H1 (cell line): Measurements from ENCODE around the gene BUB1B. TPM values are rescaled to one million over a fixed set of nuclear protein-coding genes. Genes with fewer than 3 reads are reported as not detected.

ENCODE experiments used
- CTCF ChIA-PET: fragments of 300-600 bp; sonication (Branson Sonifier 250); formaldehyde crosslinking; loops from one replicate; lab custom pipeline; 2021; ENCODE audit not compliant: partially characterized antibody; lab: Charles Lee
- POLR2A ChIA-PET: fragments of 300-600 bp; sonication (Branson Sonifier 250); formaldehyde crosslinking; loops from one replicate; lab custom pipeline; 2021; ENCODE audit warnings: inconsistent platforms; ENCODE audit not compliant: partially characterized antibody; lab: Charles Lee
- DNase-seq, 2 experiments: peaks; one replicate each; pipeline versions ENCODE4 v3.0.0 to v3.0.0-alpha.2; 2010 to 2022; ENCODE audit warnings: low spot score in 2 of 2, low read depth in 1 of 2, mixed read lengths in 1 of 2
- FAIRE-seq: peaks from 2 replicates; lab custom pipeline; 2011; peaks lifted over from hg19 to GRCh38; lab: Jason Lieb, UNC
- H2AFZ ChIP-seq: 2 replicates; pipeline ENCODE4 v1.8.1; 2012; ENCODE audit warnings: low read length, inconsistent platforms
- H2AK5ac ChIP-seq: 2 replicates; pipeline ENCODE4 v1.6.1; 2013; ENCODE audit warnings: low read depth, low read length
- H2BK120ac ChIP-seq: replicated peaks from 2 replicates; pipeline ENCODE3; 2013; ENCODE audit warnings: low read depth, low read length, inconsistent platforms
- H2BK12ac ChIP-seq: 2 replicates; pipeline ENCODE4 v1.6.1; 2013; ENCODE audit warnings: low read depth, low read length
- H2BK15ac ChIP-seq: 2 replicates; pipeline ENCODE4 v1.6.1; 2013; ENCODE audit warnings: low read length
- H2BK20ac ChIP-seq: 2 replicates; pipeline ENCODE4 v1.6.1; 2013; ENCODE audit warnings: low read length
- H2BK5ac ChIP-seq: 2 replicates; pipeline ENCODE4 v1.6.1; 2013; ENCODE audit warnings: low read depth, low read length
- H3K14ac ChIP-seq: 2 replicates; pipeline ENCODE4 v1.6.1; 2013; ENCODE audit warnings: inconsistent platforms; ENCODE audit not compliant: insufficient read length
- H3K18ac ChIP-seq: 2 replicates; pipeline ENCODE4 v1.6.1; 2013; ENCODE audit warnings: low read length; ENCODE audit errors: extremely low read depth
- H3K23ac ChIP-seq: 2 replicates; pipeline ENCODE4 v1.6.1; 2013; ENCODE audit warnings: inconsistent platforms; ENCODE audit not compliant: insufficient read length
- H3K23me2 ChIP-seq: 2 replicates; pipeline ENCODE4 v1.6.1; 2013; ENCODE audit warnings: low read depth, low read length
- H3K27ac ChIP-seq: 2 replicates; pipeline ENCODE4 v1.6.1; 2011; ENCODE audit warnings: low read depth, low read length, inconsistent platforms
- H3K27me3 ChIP-seq, 4 experiments: replicated peaks in 1 of 4; 1 replicate in 1 of 4; 2 replicates in 3 of 4; pipeline versions ENCODE4 v1.6.1 to v1.8.1; 2011 to 2013; ENCODE audit warnings: low read length in 3 of 4, mild to moderate bottlenecking in 3 of 4, inconsistent platforms in 2 of 4, mixed read lengths in 2 of 4, moderate library complexity in 1 of 4; ENCODE audit not compliant: control insufficient read depth in 3 of 4, insufficient read depth in 3 of 4; ENCODE audit errors: extremely low read depth in 1 of 4
- H3K36me3 ChIP-seq, 4 experiments: 2 replicates each; pipeline versions ENCODE4 v1.6.1 to v1.8.1; 2011 to 2013; ENCODE audit warnings: mild to moderate bottlenecking in 4 of 4, low read length in 3 of 4, moderate library complexity in 2 of 4, control low read depth in 1 of 4, inconsistent platforms in 1 of 4; ENCODE audit not compliant: insufficient read depth in 4 of 4, control insufficient read depth in 2 of 4
- H3K4ac ChIP-seq: replicated peaks from 2 replicates; pipeline ENCODE3; 2013; ENCODE audit warnings: low read length, low read depth, mixed read lengths, inconsistent platforms; ENCODE audit not compliant: insufficient read length
- H3K4me1 ChIP-seq, 4 experiments: replicated peaks in 1 of 4; 1 replicate in 1 of 4; 2 replicates in 3 of 4; pipeline versions ENCODE4 v1.6.1 to v1.8.1; 2011 to 2013; ENCODE audit warnings: low read length in 3 of 4, inconsistent platforms in 2 of 4, mixed read lengths in 1 of 4; ENCODE audit not compliant: insufficient read depth in 4 of 4, control insufficient read depth in 3 of 4
- H3K4me2 ChIP-seq, 2 experiments: 2 replicates each; pipeline versions ENCODE4 v1.6.1 to v1.8.1; 2011 to 2013; ENCODE audit warnings: low read depth in 2 of 2, low read length in 2 of 2, control low read depth in 1 of 2, inconsistent platforms in 1 of 2, mild to moderate bottlenecking in 1 of 2; ENCODE audit not compliant: insufficient read depth in 1 of 2
- H3K4me3 ChIP-seq, 4 experiments: fragments of 200-600, 300-600 bp in 1 of 4; sonication (generic), shearing (Covaris generic), sonication (Bioruptor Twin) in 1 of 4; 2 replicates each; pipeline versions ENCODE4 v1.5.1 to v1.8.1; 2011 to 2016; ENCODE audit warnings: low read length in 4 of 4, low read depth in 3 of 4, control low read depth in 2 of 4, inconsistent platforms in 2 of 4, mild to moderate bottlenecking in 2 of 4, mixed read lengths in 1 of 4, moderate library complexity in 1 of 4; ENCODE audit not compliant: insufficient read depth in 2 of 4; ENCODE audit errors: extremely low read depth in 1 of 4
- H3K56ac ChIP-seq: replicated peaks from 2 replicates; pipeline ENCODE3; 2013; ENCODE audit warnings: low read depth, mild to moderate bottlenecking, mixed read lengths, low read length, inconsistent platforms; ENCODE audit not compliant: insufficient read length
- H3K79me1 ChIP-seq: 2 replicates; pipeline ENCODE4 v1.6.1; 2013; ENCODE audit warnings: low read depth, low read length, control low read depth
- H3K79me2 ChIP-seq, 2 experiments: 2 replicates each; pipeline versions ENCODE4 v1.6.1 to v1.8.1; 2012 to 2013; ENCODE audit warnings: low read length in 2 of 2, mild to moderate bottlenecking in 2 of 2, inconsistent platforms in 1 of 2; ENCODE audit not compliant: insufficient read depth in 2 of 2, control insufficient read depth in 1 of 2
- H3K9ac ChIP-seq, 4 experiments: replicated peaks in 1 of 4; 1 replicate in 1 of 4; 2 replicates in 3 of 4; pipeline versions ENCODE4 v1.6.1 to v1.8.1; 2011 to 2013; ENCODE audit warnings: low read depth in 3 of 4, low read length in 3 of 4, control low read depth in 2 of 4, mild to moderate bottlenecking in 2 of 4, moderate library complexity in 2 of 4, inconsistent platforms in 1 of 4; ENCODE audit errors: extremely low read depth in 1 of 4
- H3K9me3 ChIP-seq, 2 experiments: 2 replicates each; pipeline versions ENCODE4 v1.6.1 to v1.8.1; 2012 to 2013; ENCODE audit warnings: mild to moderate bottlenecking in 2 of 2, moderate library complexity in 2 of 2, control low read depth in 1 of 2, inconsistent platforms in 1 of 2, low read depth in 1 of 2, low read length in 1 of 2, mixed read lengths in 1 of 2; ENCODE audit not compliant: insufficient read depth in 2 of 2
- H4K20me1 ChIP-seq, 2 experiments: replicated peaks in 1 of 2; 2 replicates each; pipeline versions ENCODE3 to v1.8.1; 2011 to 2013; ENCODE audit warnings: inconsistent platforms in 2 of 2, low read length in 2 of 2, mild to moderate bottlenecking in 1 of 2; ENCODE audit not compliant: insufficient read depth in 2 of 2, control insufficient read depth in 1 of 2
- H4K5ac ChIP-seq: 2 replicates; pipeline ENCODE4 v1.6.1; 2013; ENCODE audit warnings: low read length, low read depth, mixed read lengths, inconsistent platforms; ENCODE audit not compliant: insufficient read length
- H4K8ac ChIP-seq: 2 replicates; pipeline ENCODE4 v1.8.0; 2013; ENCODE audit warnings: mild to moderate bottlenecking, moderate library complexity, low read length, inconsistent platforms; ENCODE audit not compliant: insufficient read depth; ENCODE audit errors: extremely low read depth
- H4K91ac ChIP-seq: replicated peaks from 2 replicates; pipeline ENCODE3; 2013; ENCODE audit warnings: low read length, mixed read lengths, inconsistent platforms; ENCODE audit not compliant: insufficient read length
- CBX5 ChIP-seq: fragments of 300-800, 300-1000 bp; sonication (generic); IDR thresholded peaks from 2 replicates; pipeline ENCODE4 v1.7.1; 2016; ENCODE audit warnings: antibody characterized with exemption, low read length, low read depth
- EZH2 ChIP-seq: fragments of 200-600 bp; sonication (generic); IDR thresholded peaks from 2 replicates; pipeline ENCODE4 v1.7.1; 2012; ENCODE audit warnings: low read depth, mild to moderate bottlenecking, moderate library complexity, low read length, inconsistent platforms; ENCODE audit not compliant: severe bottlenecking
- JUND ChIP-seq: IDR thresholded peaks from 2 replicates; pipeline ENCODE4 v1.6.1; 2011; ENCODE audit warnings: mild to moderate bottlenecking, improper control_type of control experiment, low read length
- TAF7 ChIP-seq: optimal IDR thresholded peaks from 2 replicates; pipeline ENCODE3; 2011; ENCODE audit warnings: low read depth, mild to moderate bottlenecking, inconsistent platforms, low read length, moderate library complexity, borderline replicate concordance
- TBP ChIP-seq: IDR thresholded peaks from 2 replicates; pipeline ENCODE4 v1.6.1; 2011; ENCODE audit warnings: low read depth, low read length, improper control_type of control experiment
- WGBS, 2 experiments: shearing (Covaris generic) in 1 of 2; methylation state at CpG; one replicate each; pipeline versions ENCODE4 v1.1.6 to v1.1.7; 2013 to 2015; ENCODE audit warnings: low lambda C conversion rate in 2 of 2, mixed read lengths in 2 of 2, inconsistent platforms in 1 of 2, low coverage in 1 of 2, missing lambda C conversion rate in 1 of 2; ENCODE audit not compliant: insufficient replicate concordance in 2 of 2, insufficient coverage in 1 of 2, insufficient read length in 1 of 2; ENCODE audit errors: extremely low coverage in 1 of 2, missing lambda C conversion rate in 1 of 2; 5-methylcytosine and 5-hydroxymethylcytosine counted together
- polyA plus RNA-seq, 7 experiments: library from polyadenylated mRNA; depleted of rRNA in 3 of 7; stranded (reverse) in 5 of 7; unstranded in 2 of 7; fragments of >200 nt in 5 of 7; fragments of 200-250 nt in 2 of 7; gene quantifications; 1 replicate in 5 of 7; 2 replicates in 1 of 7; 4 replicates in 1 of 7; pipeline versions ENCODE4 v1.2.1 to v1.2.3, GENCODE V29; 2011 to 2013; ENCODE audit warnings: missing spikeins in 2 of 7, mixed read lengths in 2 of 7
- total RNA-seq: library from RNA; stranded (reverse); fragmentation: NEBNext Ultra II Directional; extraction: Animal tissue kit (Norgen Biotek cat#: 25700); gene quantifications from 2 replicates; pipeline ENCODE4 v1.2.1, GENCODE V29; 2021

Gene BUB1B
- total and polyA plus RNA-seq, 2 of the 8 experiments (the other 6 are each of a cell fraction or from before 2014, with no cell fraction given): 48.9 to 144 TPM

- FAIRE-seq: no peak
- Histone ChIP-seq H3K27me3 (no peaks in the 10 kb centered on the region), H3K9ac (no peak overlapping the region), H4K91ac (no peak overlapping the region), H2BK120ac (no peak overlapping the region), H3K4me3 (no peak overlapping the region), H3K79me1 (no peaks in the 10 kb centered on the region), H4K8ac (peak overlapping the region; percentile 60; the same call in 1 of the 2 replicates), H4K5ac (no peak overlapping the region), H3K23ac (no peak overlapping the region), H2AFZ (no peak overlapping the region), H3K9me3 (no peaks in the 10 kb centered on the region), H3K23me2 (no peaks in the 10 kb centered on the region), H2BK20ac (no peak overlapping the region), H4K20me1 (peaks cover 0 to 2% of the 10 kb centered on the region in 2 experiments), H3K18ac (no peak overlapping the region), H3K4ac (no peak overlapping the region), H2BK5ac (no peak overlapping the region), H3K79me2 (no peaks in the 10 kb centered on the region), H2AK5ac (no peak overlapping the region), H2BK15ac (no peak overlapping the region), H3K4me1 (no peaks in the 10 kb centered on the region; a peak in 1 of 7 replicates), H2BK12ac (no peak overlapping the region), H3K4me2 (no peak overlapping the region), H3K27ac (no peak overlapping the region), H3K14ac (no peak overlapping the region), H3K56ac (no peak overlapping the region), H3K36me3 (peaks cover 2 to 15% (median 9%) of the 10 kb centered on the region in 4 experiments; a peak in 4 of 8 replicates)
- ChIA-PET POLR2A (interaction anchor here (0.7 to 1.6 kb wide), 3 partner anchors 10 to 20 kb away, joined by 3 to 8 read pairs (median 3); no protein-coding TSS in a partner anchor), CTCF (interaction anchor here (0.9 to 46.3 kb wide), 4 partner anchors 15 to 77 kb away, joined by 4 to 1340 read pairs (median 15); no protein-coding TSS in a partner anchor)
- peak in 1 of 2 experiments; percentile 47 for DNase-seq
- WGBS, 2 experiments: 88% methylated on average over 7 of the region's 7 CpGs; no CpG with 5 or more reads in 1 of the 2 experiments
- TF ChIP-seq JUND (no peak), TBP (no peak), TAF7 (no peak), EZH2 (no peak), CBX5 (no peak)
Measured at GRCh38 chr15:40232625-40233070, 71.8 kb downstream of the BUB1B start.
